H9 (cell line): ENCODE data around the gene ST6GALNAC3. TPM values are rescaled to one million over a fixed set of nuclear protein-coding genes. Genes with fewer than 3 reads are reported as not detected.

Experiments used
- DNase-seq: peaks from one replicate; pipeline ENCODE4 v3.0.0-alpha.2; 2017
- H2AFZ ChIP-seq: one replicate; pipeline ENCODE4 v1.6.1; 2013; ENCODE audit warnings: mild to moderate bottlenecking, low read length, control low read depth, moderate library complexity
- H2AK5ac ChIP-seq: 2 replicates; pipeline ENCODE4 v1.6.1; 2013; ENCODE audit warnings: low read length, control low read depth, mixed read lengths; ENCODE audit not compliant: insufficient read length
- H2BK120ac ChIP-seq: one replicate; pipeline ENCODE4 v1.6.1; 2013; ENCODE audit warnings: low read depth, mild to moderate bottlenecking, low read length, control low read depth, inconsistent platforms; ENCODE audit not compliant: poor library complexity, severe bottlenecking
- H2BK12ac ChIP-seq: 2 replicates; pipeline ENCODE4 v1.6.1; 2013; ENCODE audit warnings: low read length, control low read depth, mixed read lengths, low read depth; ENCODE audit not compliant: insufficient read length
- H2BK15ac ChIP-seq: 2 replicates; pipeline ENCODE4 v1.6.1; 2013; ENCODE audit warnings: low read depth, low read length, control low read depth
- H2BK20ac ChIP-seq: one replicate; pipeline ENCODE4 v1.6.1; 2013; ENCODE audit warnings: low read depth, mild to moderate bottlenecking, low read length, control low read depth, inconsistent platforms; ENCODE audit not compliant: poor library complexity, severe bottlenecking
- H2BK5ac ChIP-seq: 2 replicates; pipeline ENCODE4 v1.6.1; 2013; ENCODE audit warnings: low read length, control low read depth, mixed read lengths; ENCODE audit not compliant: insufficient read length
- H3K14ac ChIP-seq: 2 replicates; pipeline ENCODE4 v1.6.1; 2013; ENCODE audit warnings: low read length, control low read depth; ENCODE audit not compliant: insufficient read depth
- H3K18ac ChIP-seq: 2 replicates; pipeline ENCODE4 v1.6.1; 2013; ENCODE audit warnings: low read depth, mild to moderate bottlenecking, mixed read lengths, low read length, control low read depth; ENCODE audit not compliant: insufficient read length
- H3K23ac ChIP-seq: 2 replicates; pipeline ENCODE4 v1.6.1; 2013; ENCODE audit warnings: low read length, control low read depth, mixed read lengths, low read depth; ENCODE audit not compliant: insufficient read length
- H3K23me2 ChIP-seq: 2 replicates; pipeline ENCODE4 v1.6.1; 2013; ENCODE audit warnings: low read depth, mild to moderate bottlenecking, mixed read lengths, low read length, control low read depth; ENCODE audit not compliant: insufficient read length, poor library complexity, severe bottlenecking
- H3K27ac ChIP-seq: 2 replicates; pipeline ENCODE4 v1.5.1; 2013; ENCODE audit warnings: low read length, control low read depth, mixed read lengths, low read depth; ENCODE audit not compliant: insufficient read length
- H3K27me3 ChIP-seq: 2 replicates; pipeline ENCODE4 v1.6.1; 2013; ENCODE audit warnings: low read length, control low read depth, inconsistent platforms; ENCODE audit not compliant: insufficient read depth
- H3K4ac ChIP-seq: 2 replicates; pipeline ENCODE4 v1.6.1; 2013; ENCODE audit warnings: low read depth, mild to moderate bottlenecking, control low read depth, inconsistent platforms, low read length, moderate library complexity
- H3K4me1 ChIP-seq: 2 replicates; pipeline ENCODE4 v1.6.1; 2013; ENCODE audit warnings: low read length, control low read depth, inconsistent platforms; ENCODE audit not compliant: insufficient read depth
- H3K4me2 ChIP-seq: 2 replicates; pipeline ENCODE4 v1.6.1; 2013; ENCODE audit warnings: low read length, control low read depth, mixed read lengths; ENCODE audit not compliant: insufficient read length, insufficient read depth
- H3K56ac ChIP-seq: 2 replicates; pipeline ENCODE4 v1.6.1; 2013; ENCODE audit warnings: low read depth, mild to moderate bottlenecking, mixed read lengths, low read length, control low read depth; ENCODE audit not compliant: insufficient read length
- H3K79me1 ChIP-seq: 2 replicates; pipeline ENCODE4 v1.6.1; 2013; ENCODE audit warnings: low read depth, mild to moderate bottlenecking, moderate library complexity, low read length, control low read depth, inconsistent platforms; ENCODE audit not compliant: insufficient read depth, poor library complexity, severe bottlenecking
- H3K79me2 ChIP-seq: 2 replicates; pipeline ENCODE4 v1.6.1; 2013; ENCODE audit warnings: low read length, control low read depth, inconsistent platforms; ENCODE audit not compliant: insufficient read depth
- H3K9ac ChIP-seq: 2 replicates; pipeline ENCODE4 v1.6.1; 2013; ENCODE audit warnings: low read length, control low read depth, mixed read lengths; ENCODE audit not compliant: insufficient read length; ENCODE audit errors: extremely low read depth
- H3K9me3 ChIP-seq: one replicate; pipeline ENCODE4 v1.6.1; 2013; ENCODE audit warnings: low read depth, low read length, inconsistent platforms; ENCODE audit not compliant: control insufficient read depth
- H3T11ph ChIP-seq: one replicate; pipeline ENCODE4 v1.6.1; 2013; ENCODE audit warnings: mild to moderate bottlenecking, low read length, control low read depth, inconsistent platforms
- H4K20me1 ChIP-seq: one replicate; pipeline ENCODE4 v1.6.1; 2013; ENCODE audit not compliant: control insufficient read depth, insufficient read length, insufficient read depth
- H4K5ac ChIP-seq: 2 replicates; pipeline ENCODE4 v1.6.1; 2013; ENCODE audit warnings: low read depth, mild to moderate bottlenecking, mixed read lengths, low read length, control low read depth; ENCODE audit not compliant: insufficient read length
- H4K8ac ChIP-seq: replicated peaks from 2 replicates; pipeline ENCODE4 v1.6.1; 2013; ENCODE audit warnings: low read length, control low read depth, mixed read lengths, low read depth; ENCODE audit not compliant: insufficient read length
- H4K91ac ChIP-seq: 2 replicates; pipeline ENCODE4 v1.6.1; 2013; ENCODE audit warnings: low read depth, mild to moderate bottlenecking, moderate library complexity, mixed read lengths, low read length, control low read depth; ENCODE audit not compliant: insufficient read length
- H3K27ac Mint-ChIP-seq, 3 experiments: 2 replicates in 2 of 3; 3 replicates in 1 of 3; pipeline ENCODE4 v1.8.0; 2020 to 2021; ENCODE audit warnings: mixed read lengths in 3 of 3, mild to moderate bottlenecking in 1 of 3, moderate library complexity in 1 of 3
- H3K27me3 Mint-ChIP-seq: 2 replicates; pipeline ENCODE4 v1.8.0; 2021; ENCODE audit warnings: low read depth, mild to moderate bottlenecking, moderate library complexity, mixed read lengths
- H3K36me3 Mint-ChIP-seq, 3 experiments: 2 replicates in 2 of 3; 3 replicates in 1 of 3; pipeline ENCODE4 v1.8.0; 2020 to 2021; ENCODE audit warnings: low read depth in 3 of 3, mixed read lengths in 3 of 3; ENCODE audit not compliant: insufficient read depth in 1 of 3
- H3K4me1 Mint-ChIP-seq, 2 experiments: 2 replicates each; pipeline ENCODE4 v1.8.0; 2020; ENCODE audit warnings: mixed read lengths in 2 of 2
- H3K4me3 Mint-ChIP-seq, 2 experiments: 2 replicates in 1 of 2; 3 replicates in 1 of 2; pipeline ENCODE4 v1.8.0; 2020 to 2021; ENCODE audit warnings: mild to moderate bottlenecking in 2 of 2, mixed read lengths in 2 of 2, moderate library complexity in 1 of 2
- H3K9me3 Mint-ChIP-seq, 2 experiments: 2 replicates in 1 of 2; 3 replicates in 1 of 2; pipeline ENCODE4 v1.8.0; 2020; ENCODE audit warnings: mild to moderate bottlenecking in 2 of 2, mixed read lengths in 2 of 2, moderate library complexity in 1 of 2
- total RNA-seq: library from RNA; stranded (reverse); gene quantifications from 2 replicates; pipeline ENCODE4 v1.2.1, GENCODE V29; 2021
- TF ChIP-seq, protein P1 (sequence below): fragments of 200-600 bp; sonication (generic); conservative IDR thresholded peaks from 3 replicates; pipeline ENCODE4 v1.8.0; 2021; ENCODE audit warnings: antibody characterized with exemption, mild to moderate bottlenecking

ST6GALNAC3 gene
- total RNA-seq, 1 experiment from 2014 or later: 11.2 TPM

DNA sequence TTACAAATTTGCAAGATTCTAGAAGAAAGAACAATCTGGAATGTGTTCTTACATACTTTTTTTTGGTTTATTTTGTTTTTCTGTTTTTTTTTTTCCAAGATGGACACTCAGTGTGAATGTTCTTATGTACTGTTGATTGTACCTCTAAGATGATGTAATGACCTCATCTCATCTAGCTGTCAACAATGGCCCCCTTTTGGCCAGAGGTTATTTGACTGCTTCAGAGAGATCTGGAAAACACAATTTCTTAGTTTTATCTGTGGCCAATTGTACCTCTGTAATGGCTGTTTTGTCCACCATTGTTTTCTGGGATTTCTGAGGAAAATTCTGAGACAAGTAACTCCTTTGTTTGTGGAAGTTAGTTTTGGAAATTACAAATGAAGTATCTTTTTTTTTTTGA lies 38.9 kb downstream of the ST6GALNAC3 start:
- TF ChIP-seq, protein P1, sequence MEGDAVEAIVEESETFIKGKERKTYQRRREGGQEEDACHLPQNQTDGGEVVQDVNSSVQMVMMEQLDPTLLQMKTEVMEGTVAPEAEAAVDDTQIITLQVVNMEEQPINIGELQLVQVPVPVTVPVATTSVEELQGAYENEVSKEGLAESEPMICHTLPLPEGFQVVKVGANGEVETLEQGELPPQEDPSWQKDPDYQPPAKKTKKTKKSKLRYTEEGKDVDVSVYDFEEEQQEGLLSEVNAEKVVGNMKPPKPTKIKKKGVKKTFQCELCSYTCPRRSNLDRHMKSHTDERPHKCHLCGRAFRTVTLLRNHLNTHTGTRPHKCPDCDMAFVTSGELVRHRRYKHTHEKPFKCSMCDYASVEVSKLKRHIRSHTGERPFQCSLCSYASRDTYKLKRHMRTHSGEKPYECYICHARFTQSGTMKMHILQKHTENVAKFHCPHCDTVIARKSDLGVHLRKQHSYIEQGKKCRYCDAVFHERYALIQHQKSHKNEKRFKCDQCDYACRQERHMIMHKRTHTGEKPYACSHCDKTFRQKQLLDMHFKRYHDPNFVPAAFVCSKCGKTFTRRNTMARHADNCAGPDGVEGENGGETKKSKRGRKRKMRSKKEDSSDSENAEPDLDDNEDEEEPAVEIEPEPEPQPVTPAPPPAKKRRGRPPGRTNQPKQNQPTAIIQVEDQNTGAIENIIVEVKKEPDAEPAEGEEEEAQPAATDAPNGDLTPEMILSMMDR: no peak
- DNase-seq: no peak
- H4K8ac ChIP-seq: no peak overlapping the region
- no peaks in the 10 kb centered on the region for H3K23me2 ChIP-seq
- H3K23ac ChIP-seq: no peak overlapping the region
- no peak overlapping the region for H2AFZ ChIP-seq
- no peak overlapping the region for H3K56ac ChIP-seq
- no peak overlapping the region for H2BK12ac ChIP-seq
- H2BK120ac ChIP-seq: no peak overlapping the region
- H2AK5ac ChIP-seq: no peak overlapping the region
- no peaks in the 10 kb centered on the region for H3K9me3 ChIP-seq
- no peak overlapping the region for H3K4ac ChIP-seq
- no peak overlapping the region for H2BK5ac ChIP-seq
- no peak overlapping the region for H2BK20ac ChIP-seq
- peaks cover 4% of the 10 kb centered on the region; the same call in 1 of the 2 replicates for H3K4me1 ChIP-seq
- H3K18ac ChIP-seq: no peak overlapping the region
- no peak overlapping the region for H4K5ac ChIP-seq
- no peak overlapping the region for H3K4me2 ChIP-seq
- no peaks in the 10 kb centered on the region for H3K27me3 ChIP-seq
- Mint-ChIP-seq H3K9me3 (peaks cover 8 to 12% of the 10 kb centered on the region in 2 experiments; a peak in 4 of 5 replicates), H3K27ac (no peak overlapping the region), H3K4me1 (peaks cover 12 to 17% of the 10 kb centered on the region in 2 experiments), H3K4me3 (no peak overlapping the region), H3K36me3 (peaks cover 7 to 13% (median 10%) of the 10 kb centered on the region in 3 experiments; a peak in 5 of 7 replicates), H3K27me3 (no peaks in the 10 kb centered on the region)
- no peak overlapping the region for H3K27ac ChIP-seq
- peaks cover 2% of the 10 kb centered on the region for H4K20me1 ChIP-seq
- H3K79me1 ChIP-seq: no peaks in the 10 kb centered on the region
- 0 out of 2 replicates have a peak, but pooled peaks cover 2% of the 10 kb centered on the region for H3K79me2 ChIP-seq
- no peak overlapping the region for H3K9ac ChIP-seq
- H4K91ac ChIP-seq: no peak overlapping the region
- no peak overlapping the region for H3K14ac ChIP-seq
- no peak overlapping the region for H3T11ph ChIP-seq
- no peak overlapping the region for H2BK15ac ChIP-seq
